ENCODE data around the gene GLUL.

- no peak for TF ChIP-seq ZSCAN16 (tag by site-specific recombination; IDR thresholded peaks at IDR 0.05)
- TF ChIP-seq BCL6B (tag by site-specific recombination; IDR thresholded peaks at IDR 0.05): no peak
- no peak for TF ChIP-seq ZBTB26 (tag by site-specific recombination; optimal IDR thresholded peaks at IDR 0.05)
- no peak for TF ChIP-seq PRDM10 (tag by site-specific recombination; IDR thresholded peaks at IDR 0.05)
- no peak for TF ChIP-seq PRDM6 (tag by site-specific recombination; IDR thresholded peaks at IDR 0.05)
- TF ChIP-seq ZSCAN30 (tag by site-specific recombination; IDR thresholded peaks at IDR 0.05): no peak
- no peak for TF ChIP-seq ZBTB8A (tag by site-specific recombination; IDR thresholded peaks at IDR 0.05)
- TF ChIP-seq CTCF (tag by site-specific recombination; IDR thresholded peaks at IDR 0.05): no peak
- TF ChIP-seq ZNF510 (tag by site-specific recombination; IDR thresholded peaks at IDR 0.05; ENCODE audit: insufficient replicate concordance): no peak
- TF ChIP-seq ZBTB49 (tag by site-specific recombination; IDR thresholded peaks at IDR 0.05; ENCODE audit: low read depth): no peak
These were observed 14.5 kb downstream of the GLUL start for GRCh38 chr1:182376936-182377574.

All from HEK293 (cell line).